Left cardiac atrium (tissue), 4 donors: ENCODE results near the gene KCNJ5. TPM values are rescaled to one million over a fixed set of nuclear protein-coding genes. Genes with fewer than 3 reads are reported as not detected.
"Not testable (repeated sequence)": the region's sequence is repeated elsewhere in the genome, so short reads cannot be mapped to it uniquely, and the experiment has no call there.

Experiments
- ATAC-seq, 2 donors: fragments of 200-7000 bp; cut with Tn5 transposase; one replicate each; pipeline ENCODE4 v1.9.1; 2020; ENCODE audit warnings: mild to moderate bottlenecking in 2 of 2, moderate library complexity in 2 of 2
- DNase-seq: peaks from one replicate; pipeline ENCODE4 v3.0.0-alpha.2; 2020
- intact Hi-C, 2 donors: fragments of 100-400 bp; cut with DNase I; formaldehyde crosslinking; loops; one replicate each; pipeline versions ENCODE4 v1.14.1 to v1.15.1; 2022 to 2023
- total RNA-seq, 2 donors: library from RNA; stranded (reverse); fragmentation: NEBNext Ultra II Directional; extraction: Animal tissue kit (Norgen Biotek cat#: 25700); gene quantifications; one replicate each; pipeline ENCODE4 v1.2.1, GENCODE V29; 2021
- donor health status: DM: no; HTN: yes; CAD: no.
- donor health status: DM: no; HTN: yes; CAD: no; lungs with severe emphysema.
- donor health status: DM: yes; HTN: yes; CAD: no.
- donor health status: Dilated cardiomyopathy.

KCNJ5 gene
- total RNA-seq, 2 donors from 2014 or later = 6.1 to 15.6 TPM

DNA sequence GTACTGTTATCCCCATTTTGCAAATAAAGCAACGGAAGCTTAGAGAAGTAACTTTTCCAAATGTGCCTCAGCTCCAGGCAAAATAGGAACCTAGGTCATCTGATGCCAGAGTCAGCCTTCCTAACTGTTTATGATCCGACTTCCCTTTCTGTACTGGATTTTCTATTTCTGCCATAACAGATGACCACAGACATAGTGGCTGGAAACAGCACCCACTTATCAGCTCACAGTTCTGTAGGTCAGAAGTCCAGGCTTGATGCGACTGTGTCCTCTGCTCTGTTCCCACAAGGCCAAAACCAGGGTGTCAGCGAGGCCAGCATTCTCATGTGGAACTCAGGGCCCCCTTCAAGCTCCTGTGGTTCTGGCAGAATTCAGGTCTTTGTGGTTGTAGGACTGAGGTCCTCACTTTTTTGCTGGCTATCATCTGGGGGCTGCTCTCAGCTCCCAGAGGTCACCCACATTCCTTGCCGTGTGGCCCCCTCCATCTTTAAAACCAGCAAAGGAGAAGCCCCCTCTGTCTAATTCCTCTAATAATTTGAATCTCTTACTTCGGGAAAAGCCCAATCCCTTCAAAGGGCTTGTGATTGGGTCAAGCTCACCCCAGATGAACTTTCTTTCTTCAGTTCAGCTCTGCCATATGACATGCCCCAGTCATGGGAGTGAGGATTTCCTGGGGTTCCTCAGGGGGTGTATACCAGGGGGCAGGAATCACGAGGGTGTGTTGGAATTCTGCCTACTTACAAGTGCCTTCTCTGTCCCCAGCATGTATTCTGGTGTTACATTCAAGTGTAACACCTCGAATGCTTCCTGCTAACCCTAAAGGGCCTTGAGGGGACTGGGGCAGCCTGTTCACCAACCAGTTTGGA is 15.3 kb downstream of the KCNJ5 start:
- ATAC-seq = peak; percentile 6 to 7
- intact Hi-C loops = no loop called here
- no peak for DNase-seq

DNA sequence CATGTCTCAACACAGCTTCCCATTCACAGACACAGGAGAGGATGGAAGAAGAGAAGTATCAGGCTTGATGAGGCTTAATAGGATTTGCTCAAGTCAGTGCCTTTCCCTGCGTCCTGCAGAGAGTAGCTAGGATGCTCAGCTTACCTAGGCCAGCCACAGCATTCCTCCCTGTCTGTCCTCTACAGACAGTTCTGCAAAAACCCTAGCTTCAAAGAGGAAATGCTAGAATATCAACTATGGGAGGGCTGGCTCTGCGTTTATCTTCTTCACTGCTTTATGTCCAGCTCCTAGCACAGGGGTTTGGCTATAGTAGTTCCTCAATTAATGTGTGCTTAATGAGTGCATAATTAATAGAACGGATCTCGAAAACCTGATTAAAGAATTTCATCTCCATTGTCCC is 16.4 kb downstream of the KCNJ5 start:
- DNase-seq (no peak), ATAC-seq (no peak)
- intact Hi-C loops = no loop called here

DNA sequence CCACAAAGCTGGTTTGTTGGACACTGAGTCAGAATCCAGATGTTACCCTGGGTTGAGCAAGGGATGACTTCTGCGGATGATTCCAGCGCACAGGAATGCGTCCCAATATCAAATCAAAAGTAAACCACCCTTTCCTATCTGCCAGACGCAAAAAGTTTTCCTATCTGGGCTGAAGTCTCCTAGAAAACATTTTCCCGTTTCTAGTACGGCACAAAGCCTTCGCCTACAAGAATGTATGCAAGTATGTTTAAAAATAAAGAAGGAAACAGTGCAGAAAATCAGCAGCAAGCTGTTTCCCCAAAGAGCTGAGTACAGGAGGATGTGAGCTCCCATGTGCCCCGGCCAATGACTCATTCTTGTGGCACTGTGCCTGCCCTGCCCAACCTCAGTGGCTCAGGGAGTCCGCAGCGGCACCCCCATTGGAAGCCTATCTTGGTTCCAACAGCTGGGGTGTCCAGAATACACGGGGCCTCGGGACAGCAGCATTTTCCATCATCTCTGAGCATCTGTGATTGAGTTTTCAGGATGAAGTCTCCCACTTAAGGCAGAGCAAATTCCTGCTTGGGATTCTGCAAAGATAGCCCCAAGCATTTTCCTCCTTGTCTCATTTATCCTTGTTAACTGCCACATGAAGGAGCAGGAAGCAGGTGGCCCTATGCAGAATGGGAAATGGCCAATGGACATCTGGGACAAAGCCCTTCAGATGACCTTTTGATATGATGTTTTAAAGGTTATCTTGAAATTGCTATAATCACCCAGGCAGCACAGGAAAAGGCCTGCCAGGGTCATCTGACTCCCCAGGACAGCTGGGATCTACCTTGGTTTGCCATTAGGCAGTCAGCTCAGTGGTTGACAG is 17.5 kb downstream of the KCNJ5 start:
- intact Hi-C loops = no loop called here
- peak; percentile 41 to 66 for ATAC-seq

GRCh38 chr11:128909438-128910125 is 18.4 kb downstream of the KCNJ5 start:
- no peak for DNase-seq
- intact Hi-C loops = no loop called here
- no peak for ATAC-seq

More for the DNA sequence above, 17.5 kb downstream of the KCNJ5 start:
- DNase-seq = peak; percentile 79

DNA sequence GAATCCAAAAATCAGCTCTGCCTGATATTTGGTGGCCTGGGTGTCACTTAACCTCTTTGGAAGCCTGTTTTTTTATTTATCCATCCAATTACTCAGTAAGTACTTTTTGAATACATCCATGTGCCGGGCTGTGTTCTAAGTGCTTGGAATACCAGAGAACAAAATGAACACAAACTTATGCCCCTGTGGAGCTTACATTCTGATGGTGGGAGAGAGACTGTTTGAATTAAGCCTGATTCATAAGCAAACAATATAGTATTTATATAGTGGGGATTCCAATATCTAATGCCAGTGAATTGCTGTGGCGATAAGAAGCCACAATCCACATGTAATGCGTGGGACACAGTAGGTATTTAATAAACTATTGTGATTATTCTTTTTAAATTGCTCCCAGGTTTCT is 19.4 kb downstream of the KCNJ5 start:
- intact Hi-C loops = no loop called here
- ATAC-seq (no peak), DNase-seq (no peak)

DNA sequence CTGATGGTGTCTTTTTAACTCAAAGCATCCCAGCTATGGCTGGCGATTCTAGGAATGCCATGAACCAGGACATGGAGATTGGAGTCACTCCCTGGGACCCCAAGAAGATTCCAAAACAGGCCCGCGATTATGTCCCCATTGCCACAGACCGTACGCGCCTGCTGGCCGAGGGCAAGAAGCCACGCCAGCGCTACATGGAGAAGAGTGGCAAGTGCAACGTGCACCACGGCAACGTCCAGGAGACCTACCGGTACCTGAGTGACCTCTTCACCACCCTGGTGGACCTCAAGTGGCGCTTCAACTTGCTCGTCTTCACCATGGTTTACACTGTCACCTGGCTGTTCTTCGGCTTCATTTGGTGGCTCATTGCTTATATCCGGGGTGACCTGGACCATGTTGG is 20.1 kb downstream of the KCNJ5 start:
- intact Hi-C loops = no loop called here
- DNase-seq (no peak), ATAC-seq (no peak)

DNA sequence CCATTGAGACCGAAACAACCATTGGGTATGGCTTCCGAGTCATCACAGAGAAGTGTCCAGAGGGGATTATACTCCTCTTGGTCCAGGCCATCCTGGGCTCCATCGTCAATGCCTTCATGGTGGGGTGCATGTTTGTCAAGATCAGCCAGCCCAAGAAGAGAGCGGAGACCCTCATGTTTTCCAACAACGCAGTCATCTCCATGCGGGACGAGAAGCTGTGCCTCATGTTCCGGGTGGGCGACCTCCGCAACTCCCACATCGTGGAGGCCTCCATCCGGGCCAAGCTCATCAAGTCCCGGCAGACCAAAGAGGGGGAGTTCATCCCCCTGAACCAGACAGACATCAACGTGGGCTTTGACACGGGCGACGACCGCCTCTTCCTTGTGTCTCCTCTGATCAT is 20.5 kb downstream of the KCNJ5 start:
- intact Hi-C loops = no loop called here
- DNase-seq = no peak
- ATAC-seq = no peak

DNA sequence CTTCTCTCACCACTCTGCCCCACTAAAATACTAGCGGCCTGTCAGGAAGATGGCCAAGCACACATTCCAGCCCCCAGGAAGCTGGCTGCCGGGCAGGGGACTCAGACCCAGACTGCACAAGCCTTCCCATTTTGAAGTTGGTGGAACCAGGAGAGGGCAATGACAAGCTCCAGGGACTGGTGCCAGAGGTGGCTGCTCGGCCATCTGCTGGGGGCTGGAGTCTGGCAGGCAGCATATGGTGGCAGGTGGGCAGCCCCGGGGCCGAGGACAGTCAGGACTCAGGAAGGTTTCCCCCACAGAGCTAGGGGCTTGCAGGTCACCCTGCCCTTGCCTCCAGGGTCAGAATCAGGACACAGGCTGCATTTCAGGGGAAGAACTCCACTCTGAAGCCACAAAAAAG is 22.6 kb downstream of the KCNJ5 start:
- no peak for ATAC-seq
- intact Hi-C loops = no loop called here

DNA sequence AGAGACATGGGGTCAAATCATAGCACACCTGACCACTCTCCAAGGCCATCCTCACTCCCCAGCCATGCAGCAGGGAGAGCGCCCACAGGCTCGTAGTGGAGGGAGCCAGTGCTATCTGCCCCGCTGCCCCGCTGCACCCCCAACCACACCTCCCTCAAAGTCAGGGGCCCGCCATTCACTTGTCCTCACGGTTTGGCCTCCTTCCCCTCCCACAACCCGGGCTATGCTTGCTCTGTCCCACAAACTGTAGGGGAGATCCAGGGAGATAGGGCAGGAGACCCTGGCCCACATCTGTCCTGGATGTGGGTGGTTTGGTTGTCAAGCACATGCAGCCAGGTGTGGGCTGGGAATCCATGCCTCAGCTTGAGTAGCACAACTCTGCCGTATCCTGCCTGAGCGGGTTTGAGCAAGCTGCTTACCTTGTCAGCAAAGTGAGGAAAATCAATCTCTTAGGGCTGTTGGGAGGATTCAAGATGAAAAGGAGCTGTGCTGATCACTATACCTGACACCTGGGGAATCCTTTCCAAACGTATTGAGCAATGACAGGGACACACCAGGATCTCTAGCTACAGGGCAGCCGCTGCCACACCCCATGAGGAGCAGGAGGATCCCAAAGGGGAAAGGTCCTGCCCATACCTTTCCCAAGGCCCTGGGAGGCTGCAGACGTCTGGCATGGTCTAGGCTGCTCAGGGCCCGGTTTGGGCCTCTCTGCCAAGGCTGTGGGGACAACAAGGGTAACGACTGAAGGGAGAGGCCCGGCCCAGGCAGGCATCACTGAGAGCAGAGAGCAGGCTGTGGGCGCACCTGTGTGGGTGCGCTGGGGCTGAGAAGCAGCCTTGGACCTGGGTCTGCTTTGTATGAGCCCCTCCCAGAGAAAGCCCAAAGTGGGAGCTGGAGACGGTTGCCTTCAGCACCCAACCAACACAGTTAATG is 23.3 kb downstream of the KCNJ5 start:
- ATAC-seq (peak in 1 of 2 donors; percentile 10), DNase-seq (no peak)
- intact Hi-C loops = no loop called here

More for the DNA sequence above, 22.6 kb downstream of the KCNJ5 start:
- DNase-seq = no peak

- ATAC-seq (peak; percentile 47 to 65), DNase-seq (no peak)
- intact Hi-C loops = no loop called here
Measured at GRCh38 chr11:128915149-128915521, 24.0 kb downstream of the KCNJ5 start.

DNA sequence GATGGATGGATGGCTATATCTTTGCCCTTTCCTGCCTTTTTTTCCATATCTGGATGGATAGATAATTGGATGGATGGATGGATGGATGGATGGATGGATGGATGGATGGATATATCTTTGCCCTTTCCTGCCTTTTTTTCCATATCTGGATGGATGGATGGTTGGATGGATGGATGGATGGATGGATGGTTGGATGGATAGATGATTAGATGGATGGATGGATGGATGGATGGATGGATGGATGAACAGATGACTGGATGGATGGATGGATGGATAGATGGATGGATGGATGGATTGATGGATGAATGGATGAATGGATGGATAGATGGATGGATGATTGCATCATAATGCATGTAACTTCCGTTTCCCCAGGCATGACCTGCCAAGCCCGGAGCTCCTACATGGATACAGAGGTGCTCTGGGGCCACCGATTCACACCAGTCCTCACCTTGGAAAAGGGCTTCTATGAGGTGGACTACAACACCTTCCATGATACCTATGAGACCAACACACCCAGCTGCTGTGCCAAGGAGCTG is 24.9 kb downstream of the KCNJ5 start:
- ATAC-seq (no peak), DNase-seq (no peak)
- intact Hi-C loops = no loop called here

GRCh38 chr11:128916681-128917080 is 25.5 kb downstream of the KCNJ5 start:
- ATAC-seq (no peak), DNase-seq (no peak)
- intact Hi-C loops = no loop called here

DNA sequence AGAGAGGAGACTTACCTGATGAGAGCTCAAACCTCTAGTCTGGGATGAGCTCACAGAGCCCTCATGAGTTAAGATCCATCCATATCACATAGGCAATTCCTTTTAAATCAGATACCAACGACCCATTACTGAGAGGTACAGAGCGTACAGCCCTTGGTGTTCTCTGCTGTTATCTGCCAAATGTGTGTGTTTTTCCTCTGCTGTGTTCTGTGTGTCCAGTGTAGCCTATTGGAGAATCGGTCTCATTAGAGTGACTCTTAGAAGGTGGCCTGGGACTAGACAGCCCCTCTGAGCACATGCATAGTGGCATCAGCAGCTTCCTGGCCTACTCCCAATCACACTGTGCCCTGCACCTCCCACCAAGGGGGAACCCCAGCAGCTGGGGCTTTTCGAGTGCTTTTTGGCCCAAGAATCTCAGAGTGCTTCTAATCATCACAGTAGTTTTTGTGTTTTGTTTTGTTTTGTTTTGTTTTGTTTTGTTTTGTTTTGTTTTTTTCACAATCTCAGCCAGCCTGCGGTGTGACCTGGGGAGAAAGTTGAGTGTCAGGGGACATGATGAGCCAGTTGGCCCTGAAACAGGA is 26.1 kb downstream of the KCNJ5 start:
- intact Hi-C loops = no loop called here
- no peak for ATAC-seq
- no peak for DNase-seq

DNA sequence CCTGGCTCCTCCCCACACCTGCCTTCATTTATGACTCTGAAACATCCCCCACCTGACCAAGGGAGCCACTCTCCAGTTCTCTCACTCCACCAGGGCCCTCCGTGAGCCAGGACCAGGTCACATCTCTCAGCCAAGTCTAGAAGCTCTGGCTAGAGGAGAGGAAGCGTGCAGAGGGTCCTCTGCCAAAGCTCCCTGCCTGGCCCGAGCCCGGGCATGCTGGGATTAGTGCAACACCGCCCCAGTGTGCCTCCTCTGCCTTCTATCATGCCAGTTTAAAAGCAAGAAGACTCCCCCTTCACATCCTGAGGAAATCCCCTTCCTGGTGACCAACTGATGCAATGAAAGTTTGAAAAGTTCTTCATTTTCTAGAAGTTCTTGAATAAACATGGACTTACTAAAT is 28.1 kb downstream of the KCNJ5 start:
- intact Hi-C loops = no loop called here
- DNase-seq (no peak), ATAC-seq (no peak)

DNA sequence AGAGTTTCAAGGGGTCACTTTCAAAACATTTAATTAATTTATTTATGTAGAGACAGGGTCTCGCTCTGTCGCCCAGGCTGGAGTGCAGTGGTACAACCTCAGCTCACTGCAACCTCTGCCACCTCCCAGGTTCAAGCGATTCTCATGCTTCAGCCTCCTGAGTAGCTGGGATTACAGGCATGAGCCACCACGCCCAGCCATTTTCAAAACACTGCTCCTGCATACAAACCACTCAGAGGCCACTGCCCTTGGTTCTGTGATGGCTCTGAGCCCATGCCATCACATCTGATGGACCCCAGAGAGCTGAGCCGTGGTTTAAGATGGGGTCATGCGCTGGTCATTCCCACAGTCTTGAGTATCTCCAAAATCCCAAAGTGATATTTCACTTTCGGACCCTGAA is 28.5 kb downstream of the KCNJ5 start:
- DNase-seq, intact Hi-C loops, ATAC-seq: not testable (repeated sequence)

DNA sequence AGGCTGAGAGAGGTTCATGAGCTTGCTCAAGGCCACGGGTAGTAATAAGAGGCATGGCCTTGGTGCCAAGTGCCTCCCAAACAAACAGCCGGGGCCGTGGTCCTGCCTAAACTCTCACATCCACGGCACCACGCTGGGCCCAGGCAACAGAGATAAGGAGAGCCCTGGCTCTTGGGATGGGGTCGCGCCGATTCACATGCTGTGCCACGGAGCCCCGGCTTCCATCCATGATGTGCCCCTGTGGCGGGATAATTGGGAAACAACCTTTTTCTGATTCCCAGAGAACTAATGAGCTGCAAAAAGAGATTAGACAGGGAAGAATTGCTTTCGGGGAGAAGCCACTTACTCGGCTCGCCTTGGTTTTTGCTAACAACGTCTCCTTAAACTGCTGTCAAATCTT is 29.5 kb downstream of the KCNJ5 start:
- DNase-seq = no peak
- ATAC-seq = no peak
- intact Hi-C loops = no loop called here

GRCh38 chr11:128921793-128922192 is 30.6 kb downstream of the KCNJ5 start:
- no peak for ATAC-seq
- intact Hi-C loops = no loop called here
- DNase-seq = no peak

- intact Hi-C loops = no loop called here
- ATAC-seq (no peak), DNase-seq (no peak)
Measured at GRCh38 chr11:128924104-128924503, 32.9 kb downstream of the KCNJ5 start.
